HepG2 (cell line): Measurements from ENCODE around the gene HTN1.
"Not testable (repeated sequence)": the region's sequence is repeated elsewhere in the genome, so short reads cannot be mapped to it uniquely, and the experiment has no call there.

Experiments
- CEBPG ChIP-seq: IDR thresholded peaks from 2 replicates; pipeline ENCODE4 v1.6.1; 2016
- ELF4 ChIP-seq: sonication (generic); formaldehyde crosslinking; IDR thresholded peaks from 2 replicates; pipeline ENCODE4 v1.5.0; 2020; ENCODE audit warnings: missing genetic modification reagents, mild to moderate bottlenecking, moderate library complexity, borderline replicate concordance
- FOXM1 ChIP-seq: sonication (generic); formaldehyde crosslinking; IDR thresholded peaks from 2 replicates; pipeline ENCODE4 v1.5.0; 2020; ENCODE audit warnings: missing genetic modification reagents
- KLF13 ChIP-seq: sonication (generic); formaldehyde crosslinking; IDR thresholded peaks from 2 replicates; pipeline ENCODE4 v1.4.0; 2020; ENCODE audit warnings: mild to moderate bottlenecking, missing genetic modification reagents
- TAF1 ChIP-seq: sonication (generic); formaldehyde crosslinking; IDR thresholded peaks from 2 replicates; pipeline ENCODE4 v1.4.0; 2020; ENCODE audit warnings: missing genetic modification reagents
- ZNF792 ChIP-seq: IDR thresholded peaks from 2 replicates; pipeline ENCODE4 v1.6.1; 2016
- ZNF850 ChIP-seq: sonication (generic); formaldehyde crosslinking; conservative IDR thresholded peaks from 2 replicates; pipeline ENCODE4 v1.9.0; 2021; ENCODE audit warnings: mild to moderate bottlenecking, missing genetic modification reagents
- TF ChIP-seq, protein P1 (sequence below): IDR thresholded peaks from 2 replicates; pipeline ENCODE4 v1.6.1; 2016; ENCODE audit warnings: low read depth, borderline replicate concordance
- TF ChIP-seq, protein P2 (sequence below): sonication (generic); formaldehyde crosslinking; IDR thresholded peaks from 2 replicates; pipeline ENCODE4 v1.5.0; 2020; ENCODE audit warnings: mild to moderate bottlenecking, missing genetic modification reagents, moderate library complexity

DNA sequence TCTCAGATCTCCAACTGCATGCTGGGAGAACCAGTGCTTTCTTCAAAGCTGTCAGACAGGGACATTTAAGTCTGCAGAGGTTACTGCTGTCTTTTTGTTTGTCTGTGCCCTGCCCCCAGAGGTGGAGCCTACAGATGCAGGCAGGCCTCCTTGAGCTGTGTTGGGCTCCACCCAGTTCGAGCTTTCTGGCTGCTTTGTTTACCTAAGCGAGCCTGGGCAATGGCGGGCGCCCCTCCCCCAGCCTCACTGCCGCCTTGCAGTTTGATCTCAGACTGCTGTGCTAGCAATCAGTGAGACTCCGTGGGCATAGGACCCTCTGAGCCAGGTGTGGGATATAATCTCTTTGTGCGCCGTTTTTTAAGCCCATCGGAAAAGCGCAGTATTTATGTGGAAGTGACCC, 31.2 kb upstream of the HTN1 start:
- not testable (repeated sequence) for TF ChIP-seq ZNF850 (CRISPR knock-in tag); ELF4 (CRISPR knock-in tag); KLF13; FOXM1 (CRISPR knock-in tag); TAF1; CEBPG (CRISPR knock-in tag); ZNF792 (CRISPR knock-in tag)
- TF ChIP-seq, protein P1, sequence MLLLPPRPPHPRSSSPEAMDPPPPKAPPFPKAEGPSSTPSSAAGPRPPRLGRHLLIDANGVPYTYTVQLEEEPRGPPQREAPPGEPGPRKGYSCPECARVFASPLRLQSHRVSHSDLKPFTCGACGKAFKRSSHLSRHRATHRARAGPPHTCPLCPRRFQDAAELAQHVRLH (CRISPR knock-in tag), result not testable (repeated sequence)
- TF ChIP-seq, protein P2, sequence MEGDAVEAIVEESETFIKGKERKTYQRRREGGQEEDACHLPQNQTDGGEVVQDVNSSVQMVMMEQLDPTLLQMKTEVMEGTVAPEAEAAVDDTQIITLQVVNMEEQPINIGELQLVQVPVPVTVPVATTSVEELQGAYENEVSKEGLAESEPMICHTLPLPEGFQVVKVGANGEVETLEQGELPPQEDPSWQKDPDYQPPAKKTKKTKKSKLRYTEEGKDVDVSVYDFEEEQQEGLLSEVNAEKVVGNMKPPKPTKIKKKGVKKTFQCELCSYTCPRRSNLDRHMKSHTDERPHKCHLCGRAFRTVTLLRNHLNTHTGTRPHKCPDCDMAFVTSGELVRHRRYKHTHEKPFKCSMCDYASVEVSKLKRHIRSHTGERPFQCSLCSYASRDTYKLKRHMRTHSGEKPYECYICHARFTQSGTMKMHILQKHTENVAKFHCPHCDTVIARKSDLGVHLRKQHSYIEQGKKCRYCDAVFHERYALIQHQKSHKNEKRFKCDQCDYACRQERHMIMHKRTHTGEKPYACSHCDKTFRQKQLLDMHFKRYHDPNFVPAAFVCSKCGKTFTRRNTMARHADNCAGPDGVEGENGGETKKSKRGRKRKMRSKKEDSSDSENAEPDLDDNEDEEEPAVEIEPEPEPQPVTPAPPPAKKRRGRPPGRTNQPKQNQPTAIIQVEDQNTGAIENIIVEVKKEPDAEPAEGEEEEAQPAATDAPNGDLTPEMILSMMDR (CRISPR knock-in tag), result not testable (repeated sequence)
